Coronary artery (tissue), 2 donors: Measurements from ENCODE around the gene ADAMTS2.

Experiments
- DNase-seq: peaks from one replicate; pipeline ENCODE4 v3.0.0-alpha.2; 2017; ENCODE audit warnings: low spot score
- H3K27ac ChIP-seq, 2 donors: fragments of 200-600 bp; sonication (generic); one replicate each; pipeline ENCODE4 v1.5.1; 2016 to 2019
- H3K4me3 ChIP-seq: fragments of 200-600 bp; sonication (generic); 2 replicates; pipeline ENCODE4 v1.5.1; 2016; ENCODE audit warnings: mild to moderate bottlenecking, moderate library complexity
- TF ChIP-seq, protein P1 (sequence below): fragments of 200-600 bp; sonication (generic); IDR thresholded peaks from one replicate; pipeline ENCODE4 v1.5.1; 2019; ENCODE audit warnings: antibody characterized with exemption

Gene ADAMTS2

GRCh38 chr5:179263391-179264052 is 81.7 kb downstream of the ADAMTS2 start:
- DNase-seq = no peak
- no peak overlapping the region for H3K27ac ChIP-seq
- H3K4me3 ChIP-seq = no peak overlapping the region
- TF ChIP-seq, protein P1, sequence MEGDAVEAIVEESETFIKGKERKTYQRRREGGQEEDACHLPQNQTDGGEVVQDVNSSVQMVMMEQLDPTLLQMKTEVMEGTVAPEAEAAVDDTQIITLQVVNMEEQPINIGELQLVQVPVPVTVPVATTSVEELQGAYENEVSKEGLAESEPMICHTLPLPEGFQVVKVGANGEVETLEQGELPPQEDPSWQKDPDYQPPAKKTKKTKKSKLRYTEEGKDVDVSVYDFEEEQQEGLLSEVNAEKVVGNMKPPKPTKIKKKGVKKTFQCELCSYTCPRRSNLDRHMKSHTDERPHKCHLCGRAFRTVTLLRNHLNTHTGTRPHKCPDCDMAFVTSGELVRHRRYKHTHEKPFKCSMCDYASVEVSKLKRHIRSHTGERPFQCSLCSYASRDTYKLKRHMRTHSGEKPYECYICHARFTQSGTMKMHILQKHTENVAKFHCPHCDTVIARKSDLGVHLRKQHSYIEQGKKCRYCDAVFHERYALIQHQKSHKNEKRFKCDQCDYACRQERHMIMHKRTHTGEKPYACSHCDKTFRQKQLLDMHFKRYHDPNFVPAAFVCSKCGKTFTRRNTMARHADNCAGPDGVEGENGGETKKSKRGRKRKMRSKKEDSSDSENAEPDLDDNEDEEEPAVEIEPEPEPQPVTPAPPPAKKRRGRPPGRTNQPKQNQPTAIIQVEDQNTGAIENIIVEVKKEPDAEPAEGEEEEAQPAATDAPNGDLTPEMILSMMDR = no peak

DNA sequence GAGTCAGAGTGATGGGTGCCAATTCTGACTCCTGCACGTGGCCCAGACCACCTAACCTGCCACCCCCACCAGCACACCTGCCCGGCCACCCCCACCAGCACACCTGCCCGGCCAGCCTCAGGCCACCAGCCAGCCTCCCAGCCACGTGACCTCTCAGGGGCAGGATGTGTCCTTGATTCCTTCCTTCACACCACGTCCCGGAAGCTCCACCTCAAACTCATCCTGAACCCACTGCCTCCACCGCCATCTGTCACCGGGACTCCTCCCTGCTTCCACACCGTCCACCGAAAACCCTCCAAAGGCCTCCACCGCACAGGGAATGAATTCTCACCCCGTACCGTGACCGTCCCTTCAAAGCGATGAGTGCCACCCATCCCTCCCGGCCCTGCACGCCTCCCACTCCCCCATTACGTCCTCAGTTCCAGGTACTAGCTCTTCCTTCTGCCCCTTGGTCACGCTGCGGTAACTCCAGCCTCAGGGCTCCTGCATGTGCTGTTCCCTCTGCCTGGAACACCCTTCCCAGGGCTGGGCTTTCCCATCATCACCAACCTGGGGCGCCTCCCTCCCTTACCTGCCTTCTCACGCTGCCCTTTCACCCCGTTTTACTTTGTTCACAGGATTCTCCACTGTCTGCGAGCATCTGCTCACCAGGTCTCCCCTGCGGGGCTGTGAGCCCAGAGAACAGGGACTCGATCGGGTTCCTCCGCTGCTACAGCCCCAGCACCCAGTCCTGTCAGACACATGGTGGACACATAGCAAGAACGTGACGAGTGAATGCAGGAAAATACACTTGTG is 82.9 kb downstream of the ADAMTS2 start:
- H3K27ac ChIP-seq = no peak overlapping the region
- DNase-seq = no peak
- H3K4me3 ChIP-seq = no peak overlapping the region
- TF ChIP-seq, protein P1 = no peak

DNA sequence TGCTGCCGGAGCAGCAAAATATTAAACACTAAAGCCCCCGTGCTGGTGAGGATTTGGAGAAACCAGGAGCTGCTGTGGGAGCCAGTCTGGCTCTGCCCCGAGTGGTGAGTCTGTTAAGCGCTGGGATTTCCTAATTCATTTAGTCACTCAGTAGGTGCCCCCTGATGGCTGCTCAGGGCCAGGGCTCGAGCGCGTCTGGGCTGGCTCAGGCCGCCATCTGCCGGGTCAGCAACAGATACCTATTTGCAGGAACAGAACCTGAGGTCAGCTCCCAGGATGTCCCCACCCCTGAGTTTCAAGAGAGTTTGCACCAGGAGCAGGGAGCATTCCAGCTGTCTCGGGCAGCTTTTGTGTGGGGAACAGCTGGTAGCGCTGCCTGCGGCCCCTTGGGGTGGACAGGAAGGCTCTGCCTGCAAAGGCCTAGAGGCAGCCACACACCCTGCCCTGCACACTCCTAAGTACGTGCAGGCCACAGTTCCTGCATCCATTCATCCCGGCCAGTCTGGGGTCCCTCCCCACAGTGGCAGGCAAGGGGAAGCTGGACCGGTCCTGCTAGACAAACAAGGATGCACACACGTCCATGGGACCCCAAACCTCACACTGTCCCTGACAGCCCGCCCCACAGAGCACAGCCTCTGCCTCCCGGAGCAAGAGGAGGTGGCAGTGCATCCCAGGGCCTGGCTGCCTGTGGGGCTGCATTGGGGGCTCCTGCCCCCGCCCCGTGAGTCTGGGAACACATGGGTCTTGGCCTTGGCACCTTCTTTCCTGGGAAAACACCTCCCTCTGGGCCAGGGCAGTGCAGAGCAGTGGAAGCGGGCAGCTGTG is 83.7 kb downstream of the ADAMTS2 start:
- DNase-seq = peak; percentile 72
- Histone ChIP-seq H3K27ac (no peak overlapping the region), H3K4me3 (no peak overlapping the region)
- TF ChIP-seq, protein P1 = no peak

GRCh38 chr5:179260324-179261070 is 84.8 kb downstream of the ADAMTS2 start:
- Histone ChIP-seq H3K27ac (no peak overlapping the region), H3K4me3 (no peak overlapping the region)
- TF ChIP-seq, protein P1 = no peak
- no peak for DNase-seq

GRCh38 chr5:179259731-179260323 is 85.4 kb downstream of the ADAMTS2 start:
- TF ChIP-seq, protein P1 = no peak
- no peak overlapping the region for H3K4me3 ChIP-seq
- DNase-seq = no peak
- peak overlapping the region in 1 of 2 donors; percentile 9 for H3K27ac ChIP-seq
